GM08714 (cell line): ENCODE measurements around the gene LZTS3.
"Not testable (repeated sequence)": the region's sequence is repeated elsewhere in the genome, so short reads cannot be mapped to it uniquely, and the experiment has no call there.

Experiments used
- H3K4me3 ChIP-seq: fragments of 200-500 bp; sonication (Bioruptor generic); 2 replicates; pipeline ENCODE4 v1.5.1; 2014; ENCODE audit warnings: mild to moderate bottlenecking, low read length, inconsistent platforms
- ZNF274 ChIP-seq: IDR thresholded peaks from 2 replicates; pipeline ENCODE4 v1.6.1; 2012; ENCODE audit warnings: mild to moderate bottlenecking, low read depth, low read length

Gene LZTS3

DNA sequence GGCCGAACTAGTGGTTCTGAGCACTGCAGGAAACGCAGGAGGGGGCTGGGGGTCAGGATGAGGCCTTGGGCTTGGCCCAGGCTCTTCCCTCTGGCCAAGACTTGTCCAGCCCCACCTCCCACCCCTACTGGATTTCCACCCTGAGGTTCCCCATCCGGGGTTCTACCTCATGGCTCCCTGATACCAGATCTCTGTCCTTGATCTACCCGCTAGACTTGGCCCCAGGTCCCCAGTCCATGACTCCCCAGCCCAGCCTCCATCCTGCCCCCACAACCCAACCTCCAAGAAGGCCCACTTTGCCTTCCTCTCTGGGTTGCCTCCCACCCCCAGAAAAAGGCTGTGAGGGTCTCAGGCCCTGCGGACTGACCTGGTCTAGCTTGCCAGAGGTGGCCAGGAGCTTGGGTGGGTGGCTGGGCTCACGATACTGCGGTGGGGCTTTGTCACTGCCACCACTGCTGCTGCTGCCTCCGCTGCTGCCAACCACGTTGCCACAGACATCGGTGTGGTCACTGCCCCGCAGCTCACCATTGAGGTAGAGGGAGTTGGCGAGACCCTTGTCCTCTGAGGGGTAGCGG lies 6.9 kb downstream of the LZTS3 start:
- TF ChIP-seq ZNF274, result no peak
- H3K4me3 ChIP-seq, result no peak overlapping the region

DNA sequence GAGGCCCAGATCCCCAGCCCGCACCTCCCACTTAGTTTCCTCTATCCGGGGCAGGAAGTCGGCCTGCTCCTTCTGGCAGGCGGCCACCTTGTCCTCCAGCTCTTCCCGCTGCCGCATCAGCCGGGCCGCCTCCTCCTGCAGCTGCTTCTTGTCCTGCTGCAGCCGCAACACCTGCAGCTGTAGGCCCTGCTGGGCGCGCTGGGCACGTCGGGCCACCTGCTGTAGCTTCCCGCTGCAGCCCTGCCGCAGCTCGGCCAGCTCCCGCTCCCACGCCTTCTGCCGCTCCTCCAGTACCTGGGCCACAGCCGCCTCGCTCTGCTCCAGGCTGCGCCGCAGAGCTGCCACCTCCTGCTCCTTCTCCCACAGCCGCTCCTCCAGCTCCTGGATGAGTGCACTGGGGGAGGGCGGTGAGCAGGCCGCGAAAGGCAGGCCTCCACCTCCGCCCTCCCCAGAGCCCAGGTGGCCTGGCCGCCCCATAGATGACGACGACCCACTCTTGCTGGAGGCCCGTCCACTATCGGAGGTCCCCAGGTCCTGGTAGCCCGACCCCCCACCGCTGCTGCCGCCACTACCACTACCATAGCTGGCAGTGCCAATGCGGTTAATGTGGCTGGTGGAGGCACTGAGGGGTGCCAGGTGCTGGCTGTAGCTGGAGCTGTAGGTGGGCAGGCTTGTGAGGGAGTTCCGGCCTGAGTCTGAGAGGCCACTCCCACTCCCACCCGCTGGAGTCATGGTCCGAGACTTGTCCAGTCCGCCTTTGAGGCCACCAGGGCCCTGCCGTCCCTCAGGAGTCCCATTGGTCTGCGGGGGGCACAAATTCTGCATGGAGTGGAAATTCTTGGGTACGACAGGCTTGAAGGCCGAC lies 7.6 kb downstream of the LZTS3 start:
- H3K4me3 ChIP-seq, result no peak overlapping the region
- TF ChIP-seq ZNF274, result no peak

DNA sequence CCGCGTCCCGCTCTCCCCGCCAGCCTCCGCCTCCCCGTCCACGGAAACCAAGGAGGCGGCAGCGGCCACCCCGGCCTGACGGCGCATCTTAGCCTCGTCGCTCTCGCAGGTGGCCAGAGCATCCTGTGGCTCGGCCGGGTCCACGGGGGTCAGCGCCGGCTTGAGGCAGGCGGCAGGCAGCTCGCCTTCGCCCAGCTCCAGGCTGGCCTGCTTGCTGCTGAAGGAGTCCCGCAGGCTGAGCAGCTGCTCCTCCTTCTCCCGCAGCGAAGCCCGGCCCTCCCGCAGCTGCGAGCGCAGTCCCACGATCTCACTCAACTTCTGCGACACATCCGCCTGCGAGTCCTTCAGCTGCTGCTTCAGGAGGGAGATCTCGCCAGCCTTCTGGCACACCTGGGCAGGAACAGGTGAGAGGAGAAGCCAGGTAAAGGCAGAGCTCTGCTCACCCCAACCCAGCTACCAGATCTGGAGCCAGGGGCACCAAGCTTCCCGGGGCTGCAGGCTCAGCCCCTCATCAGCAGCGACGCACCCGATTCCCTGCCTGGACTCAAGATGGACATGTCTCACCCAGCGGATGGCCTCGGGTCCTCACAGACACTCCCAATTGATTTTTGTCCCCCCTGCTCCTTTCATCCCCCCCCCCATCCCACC lies 8.5 kb downstream of the LZTS3 start:
- TF ChIP-seq ZNF274, result no peak

DNA sequence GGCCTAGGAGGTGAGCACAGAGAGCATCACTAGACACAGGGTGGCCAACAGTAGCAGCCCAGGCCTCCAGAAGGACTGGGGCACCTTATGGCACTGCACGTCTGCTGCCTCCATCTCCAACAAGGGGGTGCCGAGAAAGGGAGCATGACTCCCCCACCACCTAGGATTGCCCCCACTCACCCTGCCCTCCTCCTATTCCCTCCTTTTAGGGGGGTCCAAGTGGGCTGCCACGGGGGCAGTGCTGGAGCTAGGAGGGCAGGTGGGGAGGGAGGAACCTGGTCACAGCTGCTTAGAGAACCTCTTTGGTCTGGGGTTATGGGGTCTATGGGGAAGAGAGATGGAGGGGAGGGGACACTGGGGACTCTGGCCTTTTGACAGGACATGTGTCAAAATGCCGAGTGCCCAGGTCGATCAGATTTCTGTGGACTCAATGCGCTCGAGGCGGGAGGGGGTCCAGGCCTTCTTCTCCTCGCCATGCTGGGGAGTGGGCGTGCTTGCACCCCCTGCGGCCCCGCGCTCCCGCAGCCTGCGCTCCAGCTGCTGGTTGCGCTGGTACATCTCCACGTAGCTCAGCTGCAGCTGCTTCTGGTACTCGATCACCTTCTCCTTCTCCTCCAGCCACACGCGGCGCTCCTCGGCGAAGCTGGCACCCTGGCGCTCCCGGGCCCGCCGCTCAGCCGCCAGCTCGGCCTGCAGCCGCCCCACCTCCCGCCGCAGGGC lies 9.1 kb downstream of the LZTS3 start:
- TF ChIP-seq ZNF274, result no peak
- H3K4me3 ChIP-seq, result no peak overlapping the region

More for the DNA sequence above, 8.5 kb downstream of the LZTS3 start:
- H3K4me3 ChIP-seq, result no peak overlapping the region

DNA sequence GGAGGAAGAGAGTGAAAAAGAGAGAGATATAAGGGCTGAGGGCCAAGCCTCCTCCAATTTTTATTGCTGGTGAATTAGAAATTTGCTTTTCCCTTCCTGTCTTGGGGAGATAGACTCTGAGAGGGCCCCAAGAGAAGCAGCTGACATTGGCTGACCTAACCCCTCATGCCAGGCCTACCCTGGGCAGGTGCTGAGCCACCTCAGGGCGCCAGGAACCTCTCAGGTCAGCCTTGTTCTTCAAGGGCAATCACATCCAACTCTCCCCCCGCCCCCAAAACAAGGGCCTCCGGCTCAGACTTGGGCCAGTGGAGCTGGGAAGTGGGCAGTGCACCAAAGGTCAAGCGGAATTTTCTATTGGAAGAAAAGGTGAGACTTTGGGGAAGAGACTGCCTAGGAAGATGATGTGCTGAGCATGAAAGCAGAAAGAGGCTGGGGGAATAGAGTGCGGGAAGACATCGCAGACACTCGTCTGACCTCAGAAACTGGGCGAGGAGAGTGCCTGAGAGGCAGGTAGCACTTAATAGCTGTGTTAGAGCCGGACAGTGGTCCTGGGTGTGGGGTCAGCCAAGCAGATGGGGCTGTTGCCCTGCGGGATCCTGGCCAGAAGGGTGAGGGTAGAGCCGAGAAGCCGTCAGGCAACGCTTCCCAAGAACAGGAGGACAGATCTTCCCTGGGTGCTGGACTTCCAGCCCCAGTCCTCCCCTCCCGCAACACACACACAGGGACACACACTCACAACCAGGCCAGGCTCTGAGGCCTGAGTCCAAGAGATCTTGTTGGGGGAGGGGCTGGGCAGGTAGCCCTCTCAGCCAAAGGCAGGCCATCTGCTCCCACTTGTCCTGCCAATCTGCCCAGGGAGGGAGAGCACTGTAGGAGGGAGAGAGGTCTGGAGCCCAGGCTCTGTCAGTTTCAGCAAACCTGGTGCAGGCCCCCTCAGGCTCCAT lies 10.0 kb downstream of the LZTS3 start:
- TF ChIP-seq ZNF274, result no peak
- no peak overlapping the region for H3K4me3 ChIP-seq

DNA sequence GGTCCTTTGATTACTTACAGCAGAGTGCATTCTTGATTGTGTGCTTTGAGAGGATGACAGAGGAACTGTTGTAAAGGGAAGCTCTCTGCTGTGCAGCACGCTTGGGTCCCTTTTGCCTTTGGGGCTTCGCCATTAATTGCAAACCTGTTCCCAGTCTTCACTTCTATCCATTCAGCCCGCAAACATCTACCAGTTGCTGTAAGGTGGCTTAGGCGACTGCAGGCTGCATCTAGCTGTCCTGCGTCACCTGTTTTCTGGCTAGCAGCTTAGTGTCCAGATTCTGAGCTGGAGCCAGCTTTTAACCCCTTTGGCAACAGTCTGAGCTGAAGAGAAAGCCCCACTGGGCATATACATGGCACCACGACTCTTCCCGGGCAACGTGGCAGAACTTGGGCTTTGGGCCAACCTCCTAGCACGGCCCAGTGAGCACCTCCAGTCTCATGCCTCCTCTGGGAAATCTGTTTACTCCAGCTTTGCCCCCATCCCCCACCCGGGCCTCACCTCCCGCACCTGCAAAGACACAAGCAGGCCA lies 11.2 kb downstream of the LZTS3 start:
- no peak overlapping the region for H3K4me3 ChIP-seq
- TF ChIP-seq ZNF274, result no peak

DNA sequence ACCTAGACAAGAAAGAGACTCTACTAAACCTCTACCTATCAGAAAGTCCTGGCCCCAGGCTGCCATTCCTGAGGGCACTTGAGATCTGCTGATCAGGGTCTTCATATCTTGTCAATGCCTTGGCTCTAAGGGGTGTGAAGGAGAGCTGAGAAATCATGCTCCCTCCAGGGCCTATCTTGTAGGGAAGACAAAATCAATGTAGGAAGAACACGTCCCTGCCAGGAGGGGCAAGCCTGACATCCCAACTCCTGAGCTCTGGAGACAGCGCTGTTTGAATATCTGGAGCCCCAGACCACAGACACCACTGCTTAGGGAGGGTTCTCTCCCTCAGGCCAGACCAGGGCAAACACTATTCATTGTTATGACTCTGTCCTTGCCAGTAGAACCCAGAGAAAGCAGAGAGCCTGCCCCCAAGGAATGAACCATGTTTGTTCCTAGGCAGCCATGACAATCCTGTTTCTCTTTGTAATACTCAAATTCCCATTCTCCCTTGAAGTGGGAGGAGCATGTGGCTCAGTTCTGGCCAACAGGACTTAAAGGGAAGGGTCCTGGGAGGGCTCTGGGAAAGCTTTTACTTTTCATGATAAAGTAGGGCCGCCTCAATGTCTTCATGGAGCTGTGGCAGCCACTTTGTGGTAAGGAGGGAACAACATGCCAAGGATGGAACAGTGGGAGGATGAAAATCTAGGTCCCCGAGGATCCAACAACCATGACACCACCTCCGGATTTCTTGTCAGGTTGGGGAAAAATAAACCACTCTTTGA lies 11.9 kb downstream of the LZTS3 start:
- H3K4me3 ChIP-seq, result no peak overlapping the region
- TF ChIP-seq ZNF274, result no peak

DNA sequence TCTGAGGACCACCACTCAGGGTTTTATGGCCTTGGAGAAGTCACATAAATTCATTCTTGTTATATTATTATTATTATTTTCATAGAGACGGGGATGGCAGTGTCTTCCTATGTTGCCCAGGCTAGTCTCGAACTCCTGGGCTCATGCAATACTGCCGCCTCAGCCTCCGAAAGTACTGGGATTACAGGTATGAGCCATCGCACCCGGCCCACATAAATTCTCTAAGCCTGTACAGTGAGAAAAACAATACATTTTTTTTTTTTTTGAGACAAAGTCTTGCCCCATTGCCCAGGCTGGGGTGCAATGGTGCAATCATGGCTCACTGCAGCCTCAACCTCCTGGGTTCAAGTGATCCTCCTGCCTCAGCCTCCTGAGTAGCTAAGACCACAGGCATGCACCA lies 12.9 kb downstream of the LZTS3 start:
- peak overlapping the region; percentile 99 for H3K4me3 ChIP-seq
- TF ChIP-seq ZNF274, result no peak

DNA sequence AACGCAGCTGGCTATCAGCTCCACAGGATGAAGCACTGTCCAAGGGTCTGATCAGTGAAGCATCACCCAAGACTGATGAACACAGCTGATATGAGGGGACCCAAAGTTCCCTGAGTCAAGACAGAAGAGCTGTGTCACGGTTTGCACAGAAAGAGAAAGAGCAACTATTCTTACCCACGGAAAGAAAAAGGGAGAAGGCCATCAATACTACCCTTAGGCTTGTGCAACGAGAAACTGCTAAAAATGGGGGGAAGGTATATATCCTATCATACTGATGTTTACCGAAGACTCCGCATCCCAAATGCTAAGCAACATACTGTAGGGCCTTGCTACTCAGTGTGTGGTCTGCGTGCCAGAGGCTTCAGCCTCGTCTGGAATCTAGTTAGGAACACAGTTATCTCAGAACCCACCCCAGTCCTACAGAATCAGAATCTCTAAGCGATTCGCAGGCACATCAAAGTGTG lies 14.3 kb downstream of the LZTS3 start:
- peak overlapping the region; percentile 99 for H3K4me3 ChIP-seq
- TF ChIP-seq ZNF274, result no peak

DNA sequence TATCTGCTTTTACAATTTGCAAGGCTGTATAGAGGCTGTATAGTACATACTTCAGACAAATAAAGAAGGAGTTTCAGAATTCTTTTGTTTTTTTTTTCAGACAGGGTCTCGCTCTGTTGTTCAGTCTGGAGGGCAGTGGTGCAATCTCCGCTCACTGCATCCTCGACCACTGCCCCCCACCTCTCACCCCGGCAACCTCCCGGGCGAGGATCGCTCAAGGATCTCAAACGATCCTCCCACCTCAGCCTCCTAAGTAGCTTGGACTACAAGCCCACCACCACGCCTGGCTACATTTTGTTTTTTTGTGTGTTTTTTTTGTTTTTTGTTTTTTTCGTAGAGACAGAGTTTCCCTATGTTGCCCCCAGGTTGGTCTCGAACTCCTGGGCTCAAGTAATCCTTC lies 15.5 kb downstream of the LZTS3 start:
- peak overlapping the region; percentile 99; the same call in 1 of the 2 replicates for H3K4me3 ChIP-seq
- no peak for TF ChIP-seq ZNF274

DNA sequence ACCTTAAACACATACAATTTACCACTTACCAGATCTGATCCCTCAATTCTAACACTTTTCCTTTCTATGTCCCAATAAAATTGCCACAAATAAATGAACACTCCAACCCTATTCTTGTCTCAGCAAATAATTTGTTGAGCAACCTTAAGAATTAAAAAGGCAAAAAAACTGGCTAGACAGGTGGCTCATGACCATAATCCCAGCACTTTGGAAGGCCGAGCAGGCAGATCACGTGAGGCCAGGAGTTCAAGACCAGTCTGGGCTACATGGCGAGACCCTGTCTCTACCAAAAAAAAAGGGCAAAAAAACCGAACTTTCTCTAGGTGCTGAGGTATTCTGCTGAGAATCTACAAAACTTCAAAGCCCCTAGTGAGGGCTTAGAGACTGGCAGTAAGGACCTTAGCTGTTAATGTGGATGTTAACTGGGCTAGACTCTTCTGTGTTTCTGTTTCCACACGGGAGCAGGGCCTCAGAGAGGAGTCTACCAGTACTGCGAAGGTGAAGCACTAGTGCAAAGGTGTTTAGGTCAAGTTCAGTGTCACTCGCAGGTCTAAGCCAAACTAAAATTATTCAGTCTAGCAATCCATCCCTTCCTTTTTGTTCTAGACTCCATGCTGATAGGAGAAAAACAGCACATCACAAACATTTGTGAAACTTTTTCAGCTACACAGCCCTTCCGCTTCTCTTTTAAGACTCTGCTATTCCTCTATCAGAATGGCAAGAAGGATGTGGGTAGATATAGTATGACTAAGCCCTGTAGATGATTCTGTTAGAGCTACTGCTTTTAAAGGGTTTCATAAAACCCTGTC lies 16.3 kb downstream of the LZTS3 start:
- no peak for TF ChIP-seq ZNF274
- peak overlapping the region; percentile 50; the same call in 1 of the 2 replicates for H3K4me3 ChIP-seq

DNA sequence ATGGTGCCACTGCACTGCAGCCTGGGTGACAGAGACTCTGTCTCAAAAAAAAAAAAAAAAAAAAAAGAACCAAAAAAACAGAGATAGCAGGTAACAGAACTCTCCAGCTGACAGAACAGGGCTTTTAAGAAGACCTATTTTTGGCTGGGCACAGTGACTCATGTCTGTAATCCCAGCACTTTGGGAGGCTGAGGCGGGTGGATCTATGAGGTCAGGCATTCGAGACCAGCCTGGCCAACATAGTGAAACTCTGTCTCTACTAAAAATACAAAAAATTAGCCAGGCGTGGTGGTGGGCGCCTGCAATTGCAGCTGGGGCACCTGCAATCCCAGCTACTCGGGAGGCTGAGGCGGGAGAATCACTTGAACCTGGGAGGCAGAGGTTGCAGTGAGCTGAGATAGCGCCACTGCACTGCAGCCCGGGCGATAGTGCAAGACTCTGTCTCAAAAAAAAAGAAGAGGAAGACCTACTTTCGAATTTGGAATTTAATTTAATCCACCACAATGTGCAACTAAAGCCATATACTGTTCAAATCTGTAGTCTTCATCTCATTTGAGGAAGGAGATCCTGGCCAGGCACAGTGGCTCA lies 21.2 kb downstream of the LZTS3 start:
- H3K4me3 ChIP-seq, result not testable (repeated sequence)
